Subcutaneous adipose tissue (tissue), 4 donors: Measurements from ENCODE around the gene GPHN. TPM values are rescaled to one million over a fixed set of nuclear protein-coding genes. Genes with fewer than 3 reads are reported as not detected.

Source experiments
- CTCF ChIP-seq: fragments of 450-650 bp; IDR thresholded peaks from one replicate; pipeline ENCODE4 v1.5.1; 2016; ENCODE audit warnings: low read depth, mild to moderate bottlenecking, control low read depth, antibody characterized with exemption, moderate library complexity
- total RNA-seq, 4 donors: library from RNA; depleted of rRNA; stranded (reverse); fragments of >200 nt; gene quantifications; one replicate each; pipeline ENCODE4 v1.1.0, GENCODE V29; 2016

Gene GPHN
- total RNA-seq, 4 donors from 2014 or later: 18.0 to 38.2 (median 20.5) TPM

GRCh38 chr14:66813636-66814035 lies 305.7 kb downstream of the GPHN start:
- TF ChIP-seq CTCF: no peak

- TF ChIP-seq CTCF: no peak
These were observed 307.7 kb downstream of the GPHN start for GRCh38 chr14:66815687-66816086.

GRCh38 chr14:66824251-66824650 lies 316.3 kb downstream of the GPHN start:
- TF ChIP-seq CTCF: no peak

GRCh38 chr14:66827182-66827581 lies 319.2 kb downstream of the GPHN start:
- TF ChIP-seq CTCF: no peak

GRCh38 chr14:66831173-66831572 lies 323.2 kb downstream of the GPHN start:
- TF ChIP-seq CTCF: no peak

- no peak for TF ChIP-seq CTCF
These were observed 325.9 kb downstream of the GPHN start for GRCh38 chr14:66833816-66834215.

- no peak for TF ChIP-seq CTCF
These were observed 335.1 kb downstream of the GPHN start for GRCh38 chr14:66842911-66843512.
